ENCODE data around the gene PPM1N. TPM values are rescaled to one million over a fixed set of nuclear protein-coding genes. Genes with fewer than 3 reads are reported as not detected.

The PPM1N gene
- 2.2 TPM for total RNA-seq

GRCh38 chr19:45498411-45499195 is at the start of gene PPM1N:
Gene PPM1N, plus strand, starts transcription at chr19:45498443. Its CDS starts 30 bp downstream, at chr19:45498473.
- H3K4me3 ChIP-seq, result peak within 1 kb of the TSS; percentile 58 to 74
- H3K27me3 ChIP-seq, result peaks cover 18% of the 10 kb centered on the region
- no peak within 1 kb of the TSS for H3K27ac ChIP-seq
- H3K4me1 ChIP-seq, result peaks cover 8 to 17% of the 10 kb centered on the region in 2 donors
- H3K36me3 ChIP-seq, result no peaks in the 10 kb centered on the region
- DNase-seq (ENCODE audit: low spot score in 2 of 2), result no peak
- intact Hi-C loops (cut with DNase I), result loop anchor here (1.0 kb wide), 1 partner anchor 16 kb away; no protein-coding TSS in a partner anchor
- no peak for TF ChIP-seq CTCF (IDR thresholded peaks at IDR 0.05)
- H3K9me3 ChIP-seq, result no peaks in the 10 kb centered on the region

- H3K4me1 ChIP-seq, result peaks cover 15 to 19% of the 10 kb centered on the region in 2 donors
- TF ChIP-seq CTCF (IDR thresholded peaks at IDR 0.05), result no peak
- H3K36me3 ChIP-seq, result no peaks in the 10 kb centered on the region
- no peaks in the 10 kb centered on the region for H3K9me3 ChIP-seq
- DNase-seq (ENCODE audit: low spot score in 2 of 2), result no peak
- no peak overlapping the region for H3K4me3 ChIP-seq
- H3K27ac ChIP-seq, result no peak overlapping the region
- no peaks in the 10 kb centered on the region for H3K27me3 ChIP-seq
- intact Hi-C loops (cut with DNase I), result no loop called here
Measured at GRCh38 chr19:45448887-45449299, 49.4 kb upstream of the PPM1N start.

GRCh38 chr19:45450012-45450333 is 48.3 kb upstream of the PPM1N start:
- intact Hi-C loops (cut with DNase I), result loop anchor here (2.0 kb wide), 1 partner anchor 19 kb away; no protein-coding TSS in a partner anchor
- no peak for DNase-seq (ENCODE audit: low spot score in 2 of 2)
- peaks cover 20 to 24% of the 10 kb centered on the region in 2 donors for H3K4me1 ChIP-seq
- H3K9me3 ChIP-seq, result no peaks in the 10 kb centered on the region
- H3K4me3 ChIP-seq, result peak overlapping the region; percentile 50 to 66
- no peaks in the 10 kb centered on the region for H3K27me3 ChIP-seq
- peak overlapping the region; percentile 43 to 64 for H3K27ac ChIP-seq
- TF ChIP-seq CTCF (IDR thresholded peaks at IDR 0.05), result no peak
- no peaks in the 10 kb centered on the region for H3K36me3 ChIP-seq

- Histone ChIP-seq H3K9me3 (no peaks in the 10 kb centered on the region), H3K4me3 (peak overlapping the region; percentile 51 to 66), H3K36me3 (no peaks in the 10 kb centered on the region), H3K4me1 (peaks cover 31 to 37% of the 10 kb centered on the region in 2 donors), H3K27me3 (no peaks in the 10 kb centered on the region), H3K27ac (peak overlapping the region; percentile 83 to 84)
- no peak for TF ChIP-seq CTCF (IDR thresholded peaks at IDR 0.05)
- DNase-seq (ENCODE audit: low spot score in 2 of 2), result peak in 1 of 2 donors; percentile 79
- intact Hi-C loops (cut with DNase I), result loop anchor here (2.0 kb wide), 1 partner anchor 18 kb away; no protein-coding TSS in a partner anchor
Measured at GRCh38 chr19:45451131-45451849, 47.0 kb upstream of the PPM1N start.

GRCh38 chr19:45451850-45452387 is 46.3 kb upstream of the PPM1N start:
- H3K4me3 ChIP-seq, result no peak overlapping the region
- H3K27ac ChIP-seq, result peak overlapping the region in 1 of 2 donors; percentile 83
- peaks cover 31 to 39% of the 10 kb centered on the region in 2 donors for H3K4me1 ChIP-seq
- TF ChIP-seq CTCF (IDR thresholded peaks at IDR 0.05), result no peak
- no peak for DNase-seq (ENCODE audit: low spot score in 2 of 2)
- intact Hi-C loops (cut with DNase I), result loop anchor here (2.0 kb wide), 1 partner anchor 17 kb away; no protein-coding TSS in a partner anchor
- H3K9me3 ChIP-seq, result no peaks in the 10 kb centered on the region
- no peaks in the 10 kb centered on the region for H3K36me3 ChIP-seq
- H3K27me3 ChIP-seq, result no peaks in the 10 kb centered on the region
